Endodermal cell (in vitro differentiated cells): ENCODE measurements around the gene IDI2. TPM values are rescaled to one million over a fixed set of nuclear protein-coding genes. Genes with fewer than 3 reads are reported as not detected.
A peak's percentile ranks its signal among the peaks of the same experiment; 100 is the strongest.

ENCODE experiments used
- DNase-seq: peaks from one replicate; pipeline ENCODE4 v3.0.0-alpha.2; 2017
- H3K27ac ChIP-seq: 2 replicates; pipeline ENCODE4 v1.5.1; 2013; ENCODE audit warnings: mild to moderate bottlenecking, low read depth, low read length, moderate library complexity
- H3K27me3 ChIP-seq: 2 replicates; pipeline ENCODE4 v1.6.1; 2013; ENCODE audit warnings: mild to moderate bottlenecking, low read length, moderate library complexity; ENCODE audit not compliant: insufficient read depth, control insufficient read depth, poor library complexity, severe bottlenecking
- H3K36me3 ChIP-seq: 2 replicates; pipeline ENCODE4 v1.7.0; 2013; ENCODE audit warnings: mild to moderate bottlenecking, low read length, moderate library complexity; ENCODE audit not compliant: control insufficient read depth, insufficient read depth
- H3K4me1 ChIP-seq: one replicate; pipeline ENCODE4 v1.7.0; 2013; ENCODE audit warnings: low read length; ENCODE audit not compliant: control insufficient read depth, insufficient read depth
- H3K4me3 ChIP-seq: 2 replicates; pipeline ENCODE4 v1.5.1; 2013; ENCODE audit warnings: mild to moderate bottlenecking, low read length, moderate library complexity
- H3K9ac ChIP-seq: 2 replicates; pipeline ENCODE4 v1.6.1; 2013; ENCODE audit warnings: mild to moderate bottlenecking, low read length, moderate library complexity; ENCODE audit not compliant: poor library complexity, severe bottlenecking; ENCODE audit errors: extremely low read depth
- H3K9me3 ChIP-seq: 2 replicates; pipeline ENCODE4 v1.6.1; 2013; ENCODE audit warnings: mild to moderate bottlenecking, low read length, moderate library complexity; ENCODE audit not compliant: control insufficient read depth
- H3K27ac Mint-ChIP-seq: 2 replicates; pipeline ENCODE4 v1.8.0; 2020; ENCODE audit warnings: mixed read lengths
- H3K27me3 Mint-ChIP-seq: 2 replicates; pipeline ENCODE4 v1.8.0; 2021; ENCODE audit warnings: mild to moderate bottlenecking, mixed read lengths; ENCODE audit not compliant: insufficient read depth
- H3K36me3 Mint-ChIP-seq: 2 replicates; pipeline ENCODE4 v1.8.0; 2020; ENCODE audit warnings: low read depth, mixed read lengths
- H3K4me1 Mint-ChIP-seq: 2 replicates; pipeline ENCODE4 v1.8.0; 2020; ENCODE audit warnings: mixed read lengths
- H3K4me3 Mint-ChIP-seq: 2 replicates; pipeline ENCODE4 v1.8.0; 2020; ENCODE audit warnings: mild to moderate bottlenecking, moderate library complexity, mixed read lengths
- H3K9me3 Mint-ChIP-seq: 2 replicates; pipeline ENCODE4 v1.8.0; 2020; ENCODE audit warnings: mild to moderate bottlenecking, mixed read lengths
- WGBS, 2 experiments: methylation state at CpG; one replicate each; pipeline versions ENCODE4 v1.1.5 to v1.1.7; 2013; ENCODE audit warnings: missing lambda C conversion rate in 2 of 2, mixed read lengths in 1 of 2; ENCODE audit not compliant: insufficient coverage in 1 of 2, insufficient read length in 1 of 2; 5-methylcytosine and 5-hydroxymethylcytosine counted together
- total RNA-seq, 2 donors: library from RNA; stranded (reverse); fragmentation: NEBNext Ultra II Directional in 1 of 2; extraction: Animal tissue kit (Norgen Biotek cat#: 25700) in 1 of 2; gene quantifications; 2 replicates in 1 of 2; 3 replicates in 1 of 2; pipeline ENCODE4 v1.2.1, GENCODE V29; 2021
- TF ChIP-seq, protein P1 (sequence below): fragments of 200-600 bp; sonication (generic); conservative IDR thresholded peaks from 2 replicates; pipeline ENCODE4 v1.5.0; 2021; ENCODE audit warnings: antibody characterized with exemption, mild to moderate bottlenecking

IDI2 gene
- total RNA-seq, 2 donors from 2014 or later = not detected

DNA sequence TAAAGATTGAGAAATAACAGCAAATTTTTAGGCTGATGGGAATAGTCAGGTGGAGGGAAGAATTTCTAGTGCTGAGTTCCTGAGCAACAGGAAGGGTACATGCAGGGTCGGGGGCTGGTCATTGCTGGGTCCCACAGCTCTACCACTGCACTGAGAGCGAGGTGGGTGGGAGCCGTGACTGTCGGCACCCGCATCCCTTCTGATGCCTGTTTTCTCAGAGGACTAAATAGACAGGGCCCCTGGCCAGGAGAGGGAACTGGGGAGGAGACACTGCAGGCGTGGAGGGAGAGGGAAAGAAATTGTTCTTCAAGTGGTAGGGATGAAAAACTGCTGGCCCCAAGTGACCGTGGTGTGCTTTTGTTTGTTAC lies 30.1 kb downstream of the IDI2 start:
- no peaks in the 10 kb centered on the region for H3K27me3 Mint-ChIP-seq
- TF ChIP-seq, protein P1, sequence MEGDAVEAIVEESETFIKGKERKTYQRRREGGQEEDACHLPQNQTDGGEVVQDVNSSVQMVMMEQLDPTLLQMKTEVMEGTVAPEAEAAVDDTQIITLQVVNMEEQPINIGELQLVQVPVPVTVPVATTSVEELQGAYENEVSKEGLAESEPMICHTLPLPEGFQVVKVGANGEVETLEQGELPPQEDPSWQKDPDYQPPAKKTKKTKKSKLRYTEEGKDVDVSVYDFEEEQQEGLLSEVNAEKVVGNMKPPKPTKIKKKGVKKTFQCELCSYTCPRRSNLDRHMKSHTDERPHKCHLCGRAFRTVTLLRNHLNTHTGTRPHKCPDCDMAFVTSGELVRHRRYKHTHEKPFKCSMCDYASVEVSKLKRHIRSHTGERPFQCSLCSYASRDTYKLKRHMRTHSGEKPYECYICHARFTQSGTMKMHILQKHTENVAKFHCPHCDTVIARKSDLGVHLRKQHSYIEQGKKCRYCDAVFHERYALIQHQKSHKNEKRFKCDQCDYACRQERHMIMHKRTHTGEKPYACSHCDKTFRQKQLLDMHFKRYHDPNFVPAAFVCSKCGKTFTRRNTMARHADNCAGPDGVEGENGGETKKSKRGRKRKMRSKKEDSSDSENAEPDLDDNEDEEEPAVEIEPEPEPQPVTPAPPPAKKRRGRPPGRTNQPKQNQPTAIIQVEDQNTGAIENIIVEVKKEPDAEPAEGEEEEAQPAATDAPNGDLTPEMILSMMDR = no peak
- no peaks in the 10 kb centered on the region for H3K4me1 ChIP-seq
- H3K4me1 Mint-ChIP-seq = no peaks in the 10 kb centered on the region
- H3K36me3 Mint-ChIP-seq = peaks cover 89% of the 10 kb centered on the region
- H3K27ac ChIP-seq = no peak overlapping the region
- H3K9me3 Mint-ChIP-seq = peaks cover 2% of the 10 kb centered on the region
- no peaks in the 10 kb centered on the region for H3K9me3 ChIP-seq
- DNase-seq = no peak
- H3K27me3 ChIP-seq = no peaks in the 10 kb centered on the region
- no peak overlapping the region for H3K4me3 Mint-ChIP-seq
- no peak overlapping the region for H3K4me3 ChIP-seq
- peak overlapping the region; percentile 19 for H3K27ac Mint-ChIP-seq
- peaks cover 90% of the 10 kb centered on the region for H3K36me3 ChIP-seq
- WGBS, 2 experiments = 97 to 100% methylated on average over 3 to 7 of the region's 7 CpGs
- H3K9ac ChIP-seq = no peak overlapping the region

DNA sequence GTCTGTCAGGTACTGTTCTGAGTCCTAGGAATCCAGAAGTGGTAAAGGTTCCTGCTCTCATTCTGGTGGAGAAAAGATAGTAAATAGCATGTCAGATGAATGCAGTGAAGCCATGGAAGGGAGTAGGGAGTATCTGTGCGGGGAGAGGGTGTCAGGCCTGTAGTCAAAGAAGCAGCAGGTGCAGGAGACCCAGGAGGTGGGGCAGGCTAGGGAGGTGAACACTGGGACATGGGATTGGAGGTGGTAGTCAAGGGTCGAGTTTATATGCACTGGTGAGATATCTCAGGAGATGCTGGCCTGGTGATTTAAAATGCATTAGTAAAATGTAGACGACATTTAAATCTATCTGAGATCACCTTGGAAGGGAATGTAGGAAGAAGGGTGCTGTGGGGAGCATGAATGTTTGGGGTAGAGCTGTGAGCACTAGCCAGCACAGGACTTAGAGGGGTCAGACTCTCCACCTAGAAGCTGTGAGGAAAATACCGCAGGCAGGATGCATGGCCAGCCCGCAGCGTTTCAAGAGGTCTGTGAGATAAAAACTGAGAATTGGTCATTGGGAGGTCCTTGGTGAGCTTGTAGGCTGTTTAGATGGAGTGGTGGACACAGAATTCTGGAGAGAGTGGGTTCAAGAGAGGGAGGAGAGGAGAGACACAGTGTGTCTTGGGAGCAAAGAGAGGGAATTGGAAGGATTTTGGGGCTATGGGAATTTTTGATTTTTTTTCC lies 30.7 kb downstream of the IDI2 start:
- Mint-ChIP-seq H3K27me3 (no peaks in the 10 kb centered on the region), H3K4me1 (peaks cover 1% of the 10 kb centered on the region), H3K4me3 (no peak overlapping the region), H3K9me3 (no peaks in the 10 kb centered on the region), H3K36me3 (peaks cover 88% of the 10 kb centered on the region), H3K27ac (peak overlapping the region; percentile 19)
- TF ChIP-seq, protein P1 = no peak
- no peaks in the 10 kb centered on the region for H3K27me3 ChIP-seq
- no peak overlapping the region for H3K27ac ChIP-seq
- H3K4me3 ChIP-seq = no peak overlapping the region
- H3K4me1 ChIP-seq = no peaks in the 10 kb centered on the region
- no peak overlapping the region for H3K9ac ChIP-seq
- DNase-seq = no peak
- H3K36me3 ChIP-seq = peaks cover 89% of the 10 kb centered on the region
- WGBS, 2 experiments = 96% methylated on average over 5 to 6 of the region's 6 CpGs
- H3K9me3 ChIP-seq = no peaks in the 10 kb centered on the region

DNA sequence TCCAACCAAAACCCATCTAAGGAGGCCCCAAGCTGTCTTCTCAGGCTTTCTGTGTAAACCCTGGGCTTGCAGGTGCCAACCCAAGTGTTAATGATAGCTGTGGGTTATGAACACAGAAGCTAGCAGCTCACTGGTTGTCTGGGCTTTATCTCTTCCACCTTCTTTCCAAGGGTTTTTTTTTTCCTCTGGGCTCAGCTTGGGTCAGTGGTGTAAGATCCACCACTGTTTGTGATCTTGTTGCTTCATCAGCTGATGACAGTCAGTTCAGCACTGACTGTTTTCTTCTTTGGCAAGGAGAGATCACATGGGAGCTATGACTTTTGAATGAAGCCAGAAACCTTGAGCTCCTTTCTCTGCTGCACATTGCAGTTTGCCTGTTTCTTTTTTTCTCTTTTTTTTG lies 32.8 kb downstream of the IDI2 start:
- no peaks in the 10 kb centered on the region for H3K9me3 ChIP-seq
- TF ChIP-seq, protein P1 = no peak
- H3K27ac ChIP-seq = no peak overlapping the region
- H3K27me3 ChIP-seq = no peaks in the 10 kb centered on the region
- H3K36me3 ChIP-seq = peaks cover 75% of the 10 kb centered on the region
- Mint-ChIP-seq H3K27me3 (no peaks in the 10 kb centered on the region), H3K9me3 (no peaks in the 10 kb centered on the region), H3K4me1 (peaks cover 10% of the 10 kb centered on the region), H3K27ac (no peak overlapping the region), H3K4me3 (no peak overlapping the region), H3K36me3 (peaks cover 76% of the 10 kb centered on the region)
- no peak for DNase-seq
- H3K4me1 ChIP-seq = no peaks in the 10 kb centered on the region
- H3K9ac ChIP-seq = no peak overlapping the region
- H3K4me3 ChIP-seq = no peak overlapping the region
